ACHN (cell line): ENCODE data around the gene CLIP2.
"Not testable (repeated sequence)": the region's sequence is repeated elsewhere in the genome, so short reads cannot be mapped to it uniquely, and the experiment has no call there.

ENCODE experiments used
- DNase-seq: peaks from one replicate; pipeline ENCODE4 v3.0.0-alpha.2; 2015
- in situ Hi-C: cut with HindIII; loops from 2 replicates; pipeline ENCODE4 v1.10.0; 2017; ENCODE audit warnings: low sequenced_read_pairs, low pct_ligation_motif_present, low pct_unique_long_range_greater_than_20kb

CLIP2 gene

DNA sequence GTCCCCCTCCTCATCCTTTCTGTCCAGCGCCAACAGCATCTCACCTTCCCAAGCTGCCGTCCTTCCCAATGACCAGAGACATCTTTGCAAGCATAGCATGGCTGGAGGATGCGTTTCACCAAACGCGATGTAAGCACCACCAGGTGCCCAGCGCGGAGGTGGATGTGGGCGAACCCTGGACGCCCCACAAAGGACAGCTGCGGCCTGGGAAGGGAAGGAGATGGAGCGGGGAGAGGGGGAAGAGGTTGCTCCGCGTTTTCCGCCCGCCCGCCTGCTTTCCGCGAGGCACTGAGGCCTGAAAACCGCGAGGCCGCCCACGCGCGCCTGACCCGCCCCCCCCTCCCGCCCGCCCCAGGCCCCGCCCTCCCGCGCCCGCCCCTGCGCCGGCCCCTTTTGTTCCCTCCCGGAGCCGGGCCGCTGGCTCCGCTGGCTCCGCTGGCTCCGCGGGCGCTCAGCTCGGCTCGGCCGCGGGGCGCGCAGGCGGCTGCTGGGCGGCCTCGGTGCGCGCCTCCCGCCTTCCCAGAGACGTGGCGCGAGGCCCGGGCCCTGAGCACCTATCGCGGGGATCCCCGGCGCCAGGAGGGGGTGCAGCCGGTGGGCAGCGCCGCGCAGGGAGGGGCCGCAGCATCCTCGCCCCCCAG is at the start of gene CLIP2:
Gene CLIP2, plus strand, starts transcription at position 390 of the 641 bp plus-strand sequence. CDS start 28,140 bp downstream, outside the sequence.
- in situ Hi-C loops = loop anchor here (25.0 kb wide), 1 partner anchor 98 kb away; no protein-coding TSS in a partner anchor
- peak; percentile 84 for DNase-seq

DNA sequence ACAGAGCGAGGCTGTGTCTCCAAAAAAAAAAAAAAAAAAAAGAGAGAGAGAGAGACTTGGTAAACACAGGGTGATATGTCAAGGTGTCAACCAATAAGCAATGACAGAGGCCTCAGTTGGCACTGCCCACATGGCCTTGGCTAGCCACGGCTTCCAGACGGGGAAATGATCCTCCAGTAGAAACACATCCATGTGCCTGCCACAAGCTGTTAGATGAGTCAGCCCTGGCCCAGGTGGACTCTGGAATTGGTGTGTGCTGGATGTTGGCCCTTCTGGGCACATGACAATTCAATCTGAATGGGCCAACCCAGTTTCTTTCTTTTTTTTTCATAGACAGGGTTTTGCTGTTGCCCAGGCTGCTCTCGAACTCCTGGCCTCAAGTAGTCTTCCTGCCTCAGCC is 48.7 kb upstream of the CLIP2 start:
- in situ Hi-C loops = no loop called here

DNA sequence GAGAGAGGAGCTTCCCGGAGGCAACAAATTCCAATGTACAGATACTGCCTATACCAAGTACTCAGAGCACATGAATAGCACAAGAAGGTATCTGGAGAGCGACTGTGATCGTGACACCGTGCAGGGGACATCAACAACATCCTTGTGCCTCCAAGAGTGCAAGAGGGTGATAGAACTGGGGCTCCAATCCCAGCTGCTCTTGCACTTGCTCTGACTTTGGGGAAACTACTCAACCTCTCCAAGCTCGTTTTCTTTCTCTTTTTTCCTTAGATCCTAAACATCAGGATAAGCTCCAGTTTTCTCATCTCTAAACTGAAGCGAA is 47.1 kb upstream of the CLIP2 start:
- no peak for DNase-seq
- in situ Hi-C loops = no loop called here

More for the DNA sequence above, 48.7 kb upstream of the CLIP2 start:
- DNase-seq = no peak

DNA sequence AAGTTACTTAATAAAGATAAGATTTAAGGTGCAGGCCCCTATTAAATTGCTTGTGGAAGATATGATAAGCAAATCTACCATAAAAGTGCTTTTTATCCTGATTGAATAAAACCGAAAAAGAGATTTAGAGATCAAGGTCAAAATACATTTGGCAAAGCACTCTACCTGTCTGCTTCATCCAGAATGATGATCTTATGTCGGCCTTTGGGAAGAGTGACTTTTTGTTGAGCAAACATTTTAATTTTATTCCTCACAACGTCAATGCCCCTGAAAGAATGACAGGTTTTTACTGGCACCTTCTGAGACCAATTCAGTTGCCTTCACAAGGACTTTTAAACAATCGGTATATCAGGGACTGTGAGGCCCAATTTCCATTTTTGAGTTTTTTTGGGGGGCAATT is 42.7 kb upstream of the CLIP2 start:
- DNase-seq = no peak
- in situ Hi-C loops = no loop called here

GRCh38 chr7:74248156-74248555 is 41.1 kb upstream of the CLIP2 start:
- in situ Hi-C loops = no loop called here
- DNase-seq = no peak

DNA sequence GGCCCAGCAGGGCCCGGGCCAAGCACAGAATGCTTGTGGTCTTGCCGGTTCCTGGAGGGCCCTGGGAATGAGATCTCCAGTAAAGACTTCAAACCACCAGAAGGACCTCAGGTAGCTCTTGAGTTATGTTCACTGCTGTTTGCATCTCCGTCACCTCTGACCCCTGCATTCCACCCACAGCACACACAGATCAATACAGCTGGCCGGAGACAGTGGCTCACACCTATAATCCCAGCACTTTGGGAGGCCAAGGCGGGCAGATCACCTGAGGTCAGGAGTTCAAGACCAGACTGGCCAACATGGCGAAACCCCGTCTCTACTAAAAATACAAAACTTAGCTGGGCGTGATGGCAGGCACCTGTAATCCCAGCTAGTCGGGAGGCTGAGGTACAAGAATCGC is 40.1 kb upstream of the CLIP2 start:
- DNase-seq, in situ Hi-C loops: not testable (repeated sequence)

DNA sequence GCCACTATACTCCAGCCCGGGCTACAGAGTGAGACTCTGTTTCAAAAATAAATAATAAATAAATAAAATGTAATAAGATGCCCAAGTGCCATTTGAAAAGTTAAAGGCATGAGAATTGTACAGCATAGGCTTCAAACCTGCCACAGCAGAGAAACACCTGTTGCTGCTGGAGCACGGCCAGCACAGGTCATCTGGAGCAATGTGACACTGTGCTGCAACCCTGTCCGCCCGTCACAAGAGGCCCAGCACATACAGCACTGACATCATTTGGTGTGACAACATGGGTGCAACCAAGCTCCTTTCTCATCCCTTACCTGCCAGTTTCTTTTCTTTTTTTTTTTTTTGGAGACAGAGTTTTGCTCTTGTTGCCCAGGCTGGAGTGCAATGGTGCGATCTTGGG is 36.3 kb upstream of the CLIP2 start:
- in situ Hi-C loops = no loop called here
- DNase-seq = no peak

- in situ Hi-C loops = no loop called here
- DNase-seq = no peak
Observed at GRCh38 chr7:74253331-74253730, 35.9 kb upstream of the CLIP2 start.

- DNase-seq = peak; percentile 27
- in situ Hi-C loops = no loop called here
Observed at GRCh38 chr7:74253835-74254128, 35.4 kb upstream of the CLIP2 start.

- peak; percentile 99 for DNase-seq
- in situ Hi-C loops = no loop called here
Observed at GRCh38 chr7:74254129-74254857, 34.9 kb upstream of the CLIP2 start, which contains the start of gene RFC2. Gene RFC2, minus strand, starts transcription at chr7:74254399. Its CDS starts 16 bp downstream, at chr7:74254383.

DNA sequence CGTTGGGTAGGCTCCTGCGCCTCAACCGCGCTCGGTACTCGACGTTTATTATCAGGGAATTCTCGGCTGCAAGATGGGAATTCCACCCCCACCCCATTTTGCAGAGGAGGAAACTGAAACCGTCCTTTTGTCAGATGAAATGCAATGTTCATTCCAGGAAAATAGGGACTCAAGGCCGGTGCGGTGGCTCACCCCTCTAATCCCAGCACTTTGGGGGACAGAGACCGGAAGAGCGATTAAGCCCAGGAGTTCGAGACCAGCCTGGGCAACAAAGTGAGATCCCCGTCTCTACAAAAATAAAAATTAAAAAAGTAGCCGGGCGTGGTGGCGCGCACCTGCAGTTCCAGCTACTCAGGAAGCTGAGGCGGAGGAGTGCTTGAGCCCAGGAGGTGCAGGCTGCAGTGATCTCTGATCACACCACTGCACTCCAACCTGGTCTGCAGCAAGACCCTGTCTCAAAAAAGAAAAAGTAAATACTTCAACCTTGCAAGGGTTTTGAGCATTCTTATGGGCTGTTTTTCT is 34.3 kb upstream of the CLIP2 start:
- in situ Hi-C loops = no loop called here
- no peak for DNase-seq

DNA sequence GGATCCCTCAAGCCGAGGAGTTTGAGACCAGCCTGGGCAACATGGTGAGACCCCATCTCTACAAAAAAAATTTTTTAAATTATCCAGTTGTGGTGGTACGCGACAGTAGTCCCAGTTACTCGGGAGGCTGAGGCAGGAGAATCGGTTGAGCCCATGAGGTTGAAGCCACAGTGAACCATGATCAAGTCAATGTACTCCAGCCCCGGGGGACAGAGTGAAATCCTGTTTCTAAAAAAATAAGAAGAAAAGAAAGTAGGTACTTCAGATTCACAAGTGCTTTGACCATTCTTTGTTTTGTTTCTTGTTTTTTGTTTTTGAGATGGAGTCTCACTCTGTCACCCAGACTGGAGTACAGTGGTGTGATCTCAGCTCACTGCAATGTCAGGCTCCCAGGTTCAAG is 33.7 kb upstream of the CLIP2 start:
- DNase-seq, in situ Hi-C loops: not testable (repeated sequence)

- no peak for DNase-seq
- in situ Hi-C loops = no loop called here
Observed at GRCh38 chr7:74256491-74257408, 32.5 kb upstream of the CLIP2 start.

DNA sequence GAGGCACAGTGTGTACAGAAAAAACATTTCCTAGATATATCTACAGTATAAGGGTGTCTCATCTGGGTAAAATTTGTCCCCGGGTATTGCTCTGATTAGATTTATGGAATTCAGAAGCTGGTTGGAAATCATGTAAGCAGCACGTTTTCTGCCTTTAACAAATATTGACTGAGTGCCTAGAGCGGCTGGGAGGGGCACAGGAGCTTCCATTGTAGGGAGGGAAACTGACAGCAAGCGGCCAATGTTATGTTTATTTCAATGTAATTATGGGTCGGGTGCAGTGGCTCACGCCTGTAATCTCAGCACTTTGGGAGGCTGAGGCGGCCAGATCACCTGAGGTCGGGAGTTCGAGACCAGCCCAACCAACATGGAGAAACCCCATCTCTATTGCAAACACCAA is 30.6 kb upstream of the CLIP2 start:
- DNase-seq = no peak
- in situ Hi-C loops = no loop called here

DNA sequence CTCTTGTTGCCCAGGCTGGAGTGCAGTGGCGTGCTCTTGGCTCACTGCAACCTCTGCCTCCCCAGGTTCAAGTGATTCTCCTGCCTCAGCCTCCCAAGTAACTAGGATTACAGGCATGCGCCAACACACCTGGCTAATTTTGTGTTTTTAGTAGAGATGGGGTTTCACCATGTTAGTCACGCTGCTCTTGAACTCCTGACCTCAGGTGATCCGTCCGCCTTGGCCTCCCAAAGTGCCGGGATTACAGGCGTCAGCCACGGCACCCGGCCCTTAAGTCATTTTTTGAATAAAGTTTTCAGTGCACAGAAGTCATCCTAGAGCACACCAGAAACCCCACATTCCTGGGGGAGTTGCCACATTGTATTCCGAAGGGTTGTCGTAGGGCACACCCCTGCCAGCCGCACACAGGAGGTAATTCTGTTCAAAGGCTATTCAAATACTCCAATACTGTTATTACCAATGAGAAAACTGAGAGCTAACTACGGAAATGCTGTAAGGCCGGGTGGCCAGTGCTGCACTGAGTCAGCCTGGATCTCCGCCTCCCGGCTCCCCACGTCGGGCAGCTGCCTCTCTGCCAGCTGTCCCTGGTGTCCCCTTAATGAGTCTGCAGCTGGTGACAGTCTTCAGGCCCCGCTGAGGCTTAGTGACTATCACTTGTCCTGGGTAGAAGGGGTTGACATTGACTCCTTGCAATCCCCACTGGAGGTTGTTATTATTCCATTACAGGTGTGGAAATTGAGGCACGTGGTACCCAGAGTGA is 26.4 kb upstream of the CLIP2 start:
- DNase-seq = no peak
- in situ Hi-C loops = no loop called here

DNA sequence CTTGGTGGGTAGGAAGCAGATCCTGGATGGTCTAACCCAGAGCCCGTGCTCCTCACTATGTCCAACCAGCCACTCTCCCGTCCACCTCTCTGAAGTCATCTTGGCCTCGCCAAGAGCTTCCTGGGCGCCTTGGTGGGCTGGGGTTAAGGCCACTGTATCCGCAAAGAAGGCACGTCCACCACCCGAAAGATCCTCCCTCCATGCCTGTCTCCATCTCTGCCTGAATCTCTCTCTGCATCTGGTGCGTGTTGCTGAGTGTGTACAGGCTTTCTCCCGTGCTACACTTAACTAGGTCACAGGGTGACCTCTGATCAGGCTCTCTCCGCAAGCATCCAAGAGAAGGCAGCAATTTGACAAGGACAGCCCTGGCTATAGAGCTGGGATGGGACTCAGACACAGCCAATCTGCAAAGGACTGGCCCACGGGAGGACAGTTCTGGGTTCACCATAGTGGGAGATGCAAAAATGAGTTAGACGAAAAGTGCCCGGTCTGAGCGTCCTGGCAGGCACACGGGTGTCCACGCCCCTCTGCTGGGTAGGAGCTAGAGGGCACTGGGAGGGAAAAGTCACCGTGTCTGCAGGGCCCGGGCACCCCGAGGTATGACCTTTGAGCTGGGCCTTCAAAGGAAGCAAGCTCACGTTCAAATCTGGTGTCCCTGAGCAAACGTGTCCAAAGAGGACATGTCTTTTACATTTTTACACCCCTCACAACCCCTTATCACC is 25.6 kb upstream of the CLIP2 start:
- no peak for DNase-seq
- in situ Hi-C loops = no loop called here

GRCh38 chr7:74266191-74266963 is 22.8 kb upstream of the CLIP2 start:
- in situ Hi-C loops = no loop called here

More at GRCh38 chr7:74266191-74266963, 22.8 kb upstream of the CLIP2 start:
- no peak for DNase-seq
